GM12801 (cell line): ENCODE results near the gene ATP4B.

Experiments used
- TF ChIP-seq, protein P1 (sequence below): IDR thresholded peaks from one replicate; pipeline ENCODE4 v1.5.1; 2011; ENCODE audit warnings: control low read depth; ENCODE audit not compliant: insufficient read length; ENCODE audit errors: extremely low read depth

Gene ATP4B

GRCh38 chr13:113625965-113626721 is 31.9 kb downstream of the ATP4B start:
- TF ChIP-seq, protein P1, sequence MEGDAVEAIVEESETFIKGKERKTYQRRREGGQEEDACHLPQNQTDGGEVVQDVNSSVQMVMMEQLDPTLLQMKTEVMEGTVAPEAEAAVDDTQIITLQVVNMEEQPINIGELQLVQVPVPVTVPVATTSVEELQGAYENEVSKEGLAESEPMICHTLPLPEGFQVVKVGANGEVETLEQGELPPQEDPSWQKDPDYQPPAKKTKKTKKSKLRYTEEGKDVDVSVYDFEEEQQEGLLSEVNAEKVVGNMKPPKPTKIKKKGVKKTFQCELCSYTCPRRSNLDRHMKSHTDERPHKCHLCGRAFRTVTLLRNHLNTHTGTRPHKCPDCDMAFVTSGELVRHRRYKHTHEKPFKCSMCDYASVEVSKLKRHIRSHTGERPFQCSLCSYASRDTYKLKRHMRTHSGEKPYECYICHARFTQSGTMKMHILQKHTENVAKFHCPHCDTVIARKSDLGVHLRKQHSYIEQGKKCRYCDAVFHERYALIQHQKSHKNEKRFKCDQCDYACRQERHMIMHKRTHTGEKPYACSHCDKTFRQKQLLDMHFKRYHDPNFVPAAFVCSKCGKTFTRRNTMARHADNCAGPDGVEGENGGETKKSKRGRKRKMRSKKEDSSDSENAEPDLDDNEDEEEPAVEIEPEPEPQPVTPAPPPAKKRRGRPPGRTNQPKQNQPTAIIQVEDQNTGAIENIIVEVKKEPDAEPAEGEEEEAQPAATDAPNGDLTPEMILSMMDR: no peak

DNA sequence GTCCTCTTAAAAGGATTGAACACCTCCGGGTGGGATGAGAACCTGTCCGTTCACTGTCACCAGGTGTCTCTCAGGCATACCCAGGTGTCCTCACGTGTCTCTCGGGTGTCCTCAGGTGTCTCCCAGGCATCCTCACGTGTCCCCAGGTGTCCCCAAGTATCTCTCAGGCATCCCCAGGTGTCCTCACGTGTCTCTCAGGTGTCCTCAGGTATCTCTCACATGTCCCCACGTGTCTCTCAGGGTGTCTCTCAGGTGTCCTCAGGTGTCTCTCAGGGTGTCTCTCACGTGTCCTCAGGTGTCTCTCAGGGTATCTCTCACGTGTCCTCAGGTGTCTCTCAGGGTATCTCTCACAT is 33.8 kb downstream of the ATP4B start:
- TF ChIP-seq, protein P1: no peak

DNA sequence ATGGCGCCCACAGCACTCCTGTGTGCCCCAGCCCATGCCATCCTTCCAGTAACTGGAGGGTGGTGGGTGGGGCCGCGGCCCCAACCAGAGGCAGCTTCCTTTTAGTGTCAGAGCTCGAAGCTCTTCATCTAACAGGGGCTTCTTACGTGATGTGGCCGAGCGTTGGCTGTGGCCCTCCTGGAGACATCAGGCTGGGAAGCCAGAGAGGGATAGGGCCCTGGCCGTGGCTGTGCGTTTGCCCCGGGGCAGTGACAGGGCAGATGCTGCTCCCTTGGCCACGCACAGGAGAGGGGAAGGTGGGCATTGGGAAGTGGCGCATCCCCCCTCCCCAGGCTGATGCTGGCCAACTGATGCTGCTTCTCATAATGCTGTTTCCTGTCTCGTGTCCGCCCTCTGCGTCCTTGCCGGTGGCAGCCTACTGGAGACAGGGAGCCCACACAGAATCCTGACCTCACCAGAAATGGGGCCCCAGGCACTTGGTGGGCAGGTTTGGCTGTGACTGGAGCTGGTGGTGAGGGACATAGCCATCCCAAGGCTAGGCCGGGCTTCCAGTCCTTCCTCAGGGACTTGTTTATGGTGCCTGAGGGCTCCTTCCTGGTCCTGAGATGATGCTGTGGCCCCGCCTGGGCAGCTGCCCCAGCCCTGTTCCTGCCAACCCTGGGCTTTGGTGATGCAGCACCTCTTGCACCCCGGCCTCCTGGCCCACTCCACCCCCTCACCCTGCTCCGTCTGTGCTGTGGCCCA is 34.3 kb downstream of the ATP4B start:
- TF ChIP-seq, protein P1: no peak

DNA sequence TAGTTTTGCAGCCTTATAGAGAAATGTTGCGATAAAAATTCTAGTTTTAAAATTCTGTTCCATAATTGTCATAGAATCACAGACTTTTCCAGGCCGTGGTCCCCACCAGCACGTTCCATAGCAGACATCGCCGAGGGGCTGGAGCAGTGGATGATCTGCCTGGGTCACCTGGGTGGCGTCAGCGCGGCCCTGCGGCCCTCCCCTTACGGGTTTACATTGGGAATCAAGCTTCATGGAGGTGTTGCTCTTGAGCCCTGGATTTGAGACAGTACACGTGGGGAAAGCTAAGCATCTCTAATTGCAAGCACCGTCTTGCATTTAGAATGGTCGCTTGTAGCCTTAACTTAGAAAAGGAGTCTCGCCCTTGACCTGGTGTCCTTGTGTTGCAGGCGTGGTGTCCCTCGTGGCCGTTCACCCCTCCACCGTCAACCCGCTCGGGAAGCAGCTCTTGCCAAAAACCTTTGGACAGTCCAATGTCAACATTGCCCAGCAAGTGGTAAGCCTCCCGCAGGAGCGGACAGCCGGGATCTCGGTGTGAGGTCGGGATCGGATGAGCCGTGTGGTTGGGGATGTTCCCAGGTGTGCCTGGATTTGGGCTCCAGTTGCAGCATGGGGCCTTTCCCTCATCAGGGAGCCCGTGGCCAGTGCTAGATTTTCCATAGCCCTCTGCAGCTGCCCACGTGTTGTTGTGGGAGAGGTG is 35.1 kb downstream of the ATP4B start:
- TF ChIP-seq, protein P1: no peak

- TF ChIP-seq, protein P1: no peak
Measured at GRCh38 chr13:113621046-113621445, 37.0 kb downstream of the ATP4B start.

GRCh38 chr13:113620036-113620796 is 37.8 kb downstream of the ATP4B start:
- TF ChIP-seq, protein P1: no peak

- TF ChIP-seq, protein P1: no peak
Measured at GRCh38 chr13:113618455-113618854, 39.5 kb downstream of the ATP4B start.
